ENCODE results near the gene PRDM16.

PRDM16 gene

DNA sequence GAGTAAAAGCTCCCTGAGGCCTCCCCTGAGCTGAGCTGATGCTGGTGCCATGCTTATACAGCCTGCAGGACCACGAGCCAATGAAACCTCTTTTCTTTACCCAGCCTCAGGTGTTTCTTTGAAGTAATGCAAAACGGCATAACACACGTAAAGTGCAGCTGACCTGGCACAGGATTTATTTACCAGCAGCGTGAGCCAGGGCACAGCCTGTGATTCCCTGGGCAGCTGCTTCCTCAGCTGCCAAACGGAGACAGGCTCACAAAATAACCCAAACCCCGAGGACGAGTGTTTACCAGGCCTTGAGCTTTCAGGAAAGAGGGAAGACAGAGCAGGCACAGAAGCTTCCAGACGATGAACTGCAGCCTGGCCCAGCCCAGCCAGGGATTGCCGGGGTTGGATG, 264.9 kb downstream of the PRDM16 start:
- DNase-seq: no peak

DNA sequence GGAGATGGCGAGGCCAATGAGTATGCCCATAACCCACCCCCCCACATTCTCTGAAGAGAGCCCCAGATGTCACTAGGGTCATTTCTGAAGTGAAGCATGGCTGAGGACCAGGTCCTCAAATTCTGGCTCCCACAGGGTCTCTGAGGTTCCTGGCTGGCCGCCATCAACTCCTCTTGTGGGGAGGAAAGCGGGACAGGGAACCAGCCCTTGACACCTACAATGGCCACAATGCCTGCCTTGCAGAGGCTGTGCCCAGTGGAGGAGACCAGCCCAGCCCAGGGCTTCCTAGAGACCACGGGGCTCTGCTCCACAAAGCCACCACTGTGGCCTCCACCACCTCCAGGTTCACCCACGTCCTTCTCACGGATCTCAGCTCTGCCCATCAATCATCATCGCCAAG, 265.4 kb downstream of the PRDM16 start:
- no peak for DNase-seq

DNA sequence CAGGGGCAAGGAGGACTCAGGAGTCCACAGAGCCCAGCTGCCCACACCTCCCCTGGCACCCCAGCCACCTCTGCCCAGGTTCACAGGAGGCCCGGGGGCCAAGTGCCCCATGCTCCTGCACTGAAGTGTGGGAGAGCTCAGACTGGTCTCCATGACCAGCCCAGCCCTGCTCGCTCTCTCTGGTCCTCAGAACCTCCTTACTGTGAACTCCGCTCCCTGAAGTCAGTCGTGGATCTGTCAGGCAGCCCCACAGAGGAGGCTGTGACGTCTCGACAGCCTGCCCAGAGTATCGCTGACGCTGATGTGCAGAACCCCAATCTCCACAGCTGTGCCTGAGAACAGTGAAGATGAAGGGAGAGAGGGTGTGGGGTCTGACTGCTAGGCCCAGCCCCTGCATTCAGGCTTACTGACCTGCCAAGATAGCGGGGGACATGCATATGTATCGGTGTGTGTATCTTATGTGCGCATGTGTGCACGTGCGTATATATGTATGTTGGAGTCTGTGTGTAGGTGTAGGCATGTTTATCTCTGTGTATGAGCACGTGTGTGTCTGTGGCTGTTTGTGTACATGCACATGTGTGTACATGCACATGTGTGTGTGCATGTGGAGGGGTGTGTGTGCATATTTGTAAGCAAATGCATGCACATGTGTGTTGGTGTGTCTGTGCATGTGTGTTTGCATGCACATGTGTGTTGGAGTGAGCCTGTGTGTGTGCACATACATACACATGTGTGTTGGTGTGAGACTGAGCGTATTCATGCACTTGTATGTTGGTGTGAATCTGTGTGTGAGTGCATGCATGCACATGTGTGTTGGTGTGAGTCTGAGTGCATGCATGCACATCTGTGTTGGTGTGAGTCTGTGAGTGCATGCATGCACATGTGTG, 267.0 kb downstream of the PRDM16 start:
- no peak for DNase-seq

DNA sequence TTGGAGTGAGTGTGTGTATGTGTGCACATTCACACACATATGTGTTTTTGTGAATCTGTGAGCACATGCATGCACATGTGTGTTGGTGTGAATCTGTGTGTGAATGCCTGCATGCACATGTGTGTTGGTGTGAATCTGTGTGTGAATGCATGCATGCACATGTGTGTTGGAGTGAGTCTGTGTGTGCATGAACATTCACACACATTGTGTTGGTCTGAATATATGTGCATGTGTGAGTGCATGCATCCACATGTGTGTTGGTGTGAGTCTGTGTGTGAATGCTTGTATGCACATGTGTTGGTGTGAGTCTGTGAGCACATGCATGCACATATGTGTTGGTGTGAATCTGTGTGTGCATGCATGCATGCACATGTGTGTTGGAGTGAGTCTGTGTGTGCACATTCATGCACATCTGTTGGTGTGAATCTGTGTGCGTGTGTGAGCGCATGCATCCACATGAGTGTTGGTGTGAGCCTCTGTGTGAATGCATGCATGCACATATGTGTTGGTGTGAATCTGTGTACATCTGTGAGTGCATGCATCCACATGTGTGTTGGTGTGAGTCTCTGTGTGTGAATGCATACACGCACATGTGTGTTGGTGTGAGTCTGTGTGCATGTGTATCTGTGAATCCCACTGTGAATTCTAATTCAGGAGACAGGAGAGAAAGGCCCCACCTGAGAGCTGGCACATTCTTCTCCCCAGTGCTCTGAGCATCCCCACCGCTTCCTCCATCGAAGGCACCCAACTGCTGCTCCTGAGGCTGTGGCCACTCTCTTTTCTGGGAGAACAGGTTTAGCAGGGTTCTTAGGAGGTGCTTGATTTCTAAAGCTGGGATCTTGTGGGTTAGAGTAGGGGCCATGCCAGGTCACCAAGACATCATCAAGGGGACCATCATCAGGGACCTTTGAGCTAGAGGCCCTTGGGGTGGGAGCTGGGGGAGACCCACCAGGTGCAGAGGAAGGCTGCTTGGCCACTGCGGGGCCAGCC, 267.9 kb downstream of the PRDM16 start:
- no peak for DNase-seq

DNA sequence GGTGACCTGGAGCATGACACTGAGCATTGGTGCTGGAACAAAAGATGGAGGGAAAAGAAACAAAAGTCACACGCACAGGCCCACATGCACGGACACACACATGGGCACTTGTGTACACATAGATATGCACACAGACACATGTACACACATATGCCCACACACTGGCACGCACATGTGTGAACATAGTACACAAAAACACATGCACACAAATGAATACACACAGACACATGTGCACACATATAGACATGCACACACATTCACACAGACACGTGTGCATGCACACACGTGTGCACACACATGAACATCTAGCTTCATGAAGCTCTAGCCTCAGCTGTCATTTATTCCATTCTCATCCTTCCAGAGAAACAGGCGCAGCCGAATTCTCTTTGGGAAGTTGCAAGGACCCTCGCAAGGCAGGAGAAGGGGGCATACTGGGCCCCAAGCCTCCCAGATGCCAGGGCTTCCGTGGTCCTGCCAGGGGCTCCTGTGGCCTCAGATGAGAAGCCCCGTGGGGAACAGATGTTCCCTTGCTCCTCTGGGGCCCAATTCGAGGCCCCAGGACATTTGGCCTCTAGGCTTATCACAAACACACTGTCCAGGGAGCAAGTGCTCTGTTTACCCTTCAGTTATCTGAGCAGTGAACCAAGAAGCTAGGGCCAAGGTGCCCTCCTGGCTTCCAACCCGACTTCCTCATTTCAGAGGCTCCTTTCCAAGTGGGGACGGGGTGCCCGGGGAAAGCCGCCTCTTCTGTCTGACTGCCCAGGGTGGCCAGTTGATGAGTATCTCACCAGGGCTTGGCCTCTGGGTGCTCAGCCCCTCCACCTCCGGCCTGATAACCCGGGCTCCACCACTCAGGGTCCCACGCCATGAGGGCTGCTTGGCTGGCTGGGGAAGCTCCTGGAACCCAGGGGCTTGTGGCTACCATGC, 269.1 kb downstream of the PRDM16 start:
- no peak for DNase-seq

DNA sequence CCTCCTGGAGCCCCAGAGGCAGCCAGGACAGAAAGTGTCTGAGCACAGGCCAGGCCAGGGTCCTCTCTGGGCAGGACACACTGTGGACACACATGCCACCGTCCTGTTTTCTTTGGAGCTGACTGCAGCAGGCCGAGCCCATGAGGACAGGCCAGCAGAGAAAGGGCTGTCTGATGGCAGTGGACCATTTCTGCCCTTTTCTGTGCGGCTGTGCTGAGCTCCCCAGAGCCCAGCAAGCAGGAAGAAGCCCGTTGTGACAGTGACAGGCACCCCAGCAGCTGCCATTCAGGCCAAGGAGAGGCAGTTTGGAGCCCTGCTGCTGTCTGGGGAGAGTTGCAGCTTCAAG, 269.7 kb downstream of the PRDM16 start:
- no peak for DNase-seq

DNA sequence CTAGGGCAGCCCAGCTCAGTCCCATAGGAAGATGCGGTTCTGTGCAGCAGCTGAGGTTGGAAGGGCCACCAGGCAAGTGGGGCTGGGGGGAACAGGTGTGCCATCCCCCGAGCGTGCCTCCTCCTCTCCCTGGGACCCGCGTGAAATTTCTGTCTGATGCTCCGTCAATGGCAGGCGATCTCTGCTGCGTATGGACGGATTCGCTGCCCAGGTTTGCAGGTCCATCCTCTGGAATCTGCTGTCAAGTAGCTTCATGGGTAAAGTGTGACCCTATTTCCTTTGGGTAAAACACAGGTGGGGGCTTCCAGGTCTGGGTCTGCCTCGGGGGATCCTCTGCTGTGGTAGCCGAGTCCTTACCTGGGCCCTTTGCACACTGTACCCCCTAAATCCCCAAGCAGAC, 270.9 kb downstream of the PRDM16 start:
- DNase-seq: no peak

DNA sequence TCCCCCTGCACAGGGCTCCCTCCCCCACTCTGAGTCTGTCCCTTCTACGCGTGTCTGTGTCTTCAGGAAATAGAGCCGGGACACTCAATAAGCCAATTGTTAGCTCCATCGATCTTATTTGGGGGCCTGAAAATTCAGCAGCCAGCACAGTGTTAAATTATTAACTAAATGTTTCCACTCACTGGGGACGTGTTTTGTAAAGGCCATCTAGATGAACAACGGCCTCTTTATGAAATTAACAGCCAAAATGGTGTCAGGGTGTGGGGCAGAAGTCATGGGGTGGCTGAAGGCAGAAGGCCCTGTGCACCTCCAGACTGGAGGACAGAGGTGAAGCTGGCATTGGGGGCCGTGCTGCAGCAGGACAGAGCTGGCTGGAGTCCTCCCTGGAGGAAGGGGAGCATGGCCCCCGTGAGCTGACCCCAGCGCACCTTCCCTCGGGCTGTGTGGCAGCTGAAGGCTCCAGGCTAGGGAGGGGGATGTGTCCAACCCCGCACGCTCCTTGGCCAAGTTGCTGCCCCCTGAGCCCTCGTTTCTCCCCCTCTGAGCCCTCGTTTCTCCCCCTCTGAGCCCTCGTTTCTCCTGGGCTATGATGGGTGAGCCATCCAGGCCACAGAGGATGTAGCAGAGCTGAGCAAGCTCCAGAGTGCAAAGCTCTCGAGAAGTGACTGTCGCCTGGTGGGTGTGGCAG, 271.7 kb downstream of the PRDM16 start:
- no peak for DNase-seq

DNA sequence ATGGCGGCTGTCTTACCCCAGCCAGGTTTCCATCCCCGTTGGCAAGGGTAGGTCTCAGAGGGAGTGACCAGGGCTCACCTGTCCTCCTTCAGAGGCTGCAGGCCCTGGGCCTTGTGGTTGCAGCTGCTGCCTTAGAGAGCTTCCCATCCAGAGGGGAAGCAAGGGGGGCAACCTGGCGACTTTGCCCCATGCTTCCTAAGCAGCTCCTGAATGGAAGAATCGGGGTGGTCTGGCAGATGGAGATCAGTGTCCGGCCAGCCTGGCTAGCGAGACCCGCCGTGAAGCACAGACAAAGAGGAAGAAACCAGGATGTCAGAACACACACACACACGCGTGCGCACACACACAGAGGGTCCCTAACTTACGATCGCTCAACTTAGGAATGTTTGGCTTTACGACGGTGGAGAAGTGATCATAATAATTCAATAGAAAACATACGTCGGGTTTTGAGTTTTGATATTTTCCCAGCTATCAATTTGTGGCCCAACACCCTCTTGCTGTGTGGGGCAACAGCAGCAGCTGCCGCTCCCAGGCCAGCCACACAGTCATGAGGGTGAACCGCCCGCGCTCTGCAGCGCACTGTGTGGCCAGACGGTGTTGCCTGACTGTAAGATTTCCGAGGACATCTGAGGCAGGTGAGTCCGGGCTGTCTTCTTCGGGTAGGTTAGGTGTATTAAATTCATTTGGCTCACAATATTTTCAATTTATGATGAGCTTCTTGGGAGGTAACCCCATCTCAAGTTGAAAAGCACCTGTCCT, 272.4 kb downstream of the PRDM16 start:
- DNase-seq: no peak

DNA sequence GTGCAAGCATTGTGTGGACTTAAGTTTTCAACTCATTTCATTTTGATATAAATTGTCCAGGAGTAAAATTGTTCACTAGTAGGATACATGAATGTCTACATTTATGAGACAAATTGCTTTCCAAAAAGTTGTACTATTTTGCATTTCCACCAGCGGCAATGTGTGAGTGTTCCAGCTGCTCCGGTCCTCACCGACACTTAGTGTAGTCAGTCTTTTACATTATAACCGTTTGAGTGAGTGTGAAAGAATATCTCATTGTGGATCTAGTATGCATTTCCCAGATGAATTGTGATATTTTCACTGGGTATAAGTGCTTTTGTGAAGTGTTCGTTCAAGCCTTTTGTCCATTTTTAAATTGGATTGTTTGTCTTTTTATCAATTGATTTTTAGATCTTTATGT, 274.0 kb downstream of the PRDM16 start:
- no peak for DNase-seq

DNA sequence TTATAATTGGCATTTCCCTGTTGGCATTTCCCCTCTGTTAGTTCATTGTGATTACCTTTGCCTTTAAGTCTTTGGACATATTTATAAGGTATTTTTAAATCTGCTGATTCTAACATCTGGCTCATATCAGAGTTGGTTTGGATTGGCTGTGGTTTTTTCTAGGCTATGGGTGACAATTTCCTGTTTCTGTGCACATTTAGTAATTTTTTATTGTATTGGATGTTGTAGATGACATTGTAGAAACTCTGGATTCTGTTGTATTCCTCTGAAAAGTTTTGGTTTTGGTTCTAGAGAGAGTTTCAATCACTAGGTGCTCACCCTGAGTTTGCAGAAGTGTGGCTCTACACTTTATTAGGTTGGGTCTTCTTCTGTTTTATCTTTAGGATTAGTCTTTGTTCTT, 275.4 kb downstream of the PRDM16 start:
- no peak for DNase-seq

DNA sequence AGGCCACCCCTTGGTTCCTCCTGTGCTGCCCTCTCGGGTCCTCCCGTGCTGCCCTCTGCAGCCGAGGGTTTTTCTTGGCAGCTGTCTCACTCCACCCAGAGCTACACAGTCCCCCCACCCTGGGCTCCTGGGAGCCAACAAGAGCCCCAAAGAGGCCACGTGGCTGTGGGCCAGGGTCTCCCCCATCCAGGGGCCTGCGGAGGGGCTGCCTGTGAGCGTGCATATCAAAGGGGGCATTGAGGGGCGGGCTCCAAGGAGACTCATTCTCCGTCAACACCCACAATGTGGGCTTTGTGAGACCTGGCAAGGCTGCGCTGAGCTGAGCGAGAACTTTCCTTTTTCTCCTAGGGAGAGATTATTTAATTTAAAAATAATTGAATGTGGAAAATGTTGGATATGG, 276.8 kb downstream of the PRDM16 start:
- no peak for DNase-seq

DNA sequence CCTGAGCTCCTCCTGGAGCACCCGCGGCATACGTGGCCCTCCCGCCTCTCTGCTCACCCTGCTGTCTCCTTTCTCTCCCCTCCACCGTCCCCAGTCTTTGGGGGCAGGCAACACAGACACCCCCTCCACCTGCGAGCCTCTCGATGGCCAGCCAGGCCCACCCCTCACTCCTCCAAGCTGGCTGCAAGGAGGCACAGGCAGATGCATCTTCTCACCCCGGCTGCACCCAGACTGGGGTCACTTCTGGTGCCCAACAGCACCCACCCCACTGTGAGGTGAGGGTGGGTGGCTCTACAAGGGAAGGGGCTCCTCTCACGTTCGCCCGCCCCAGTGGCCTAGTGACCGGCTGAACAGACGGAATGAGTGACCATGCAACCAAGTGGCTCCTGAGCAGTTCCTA, 277.5 kb downstream of the PRDM16 start:
- DNase-seq: no peak

DNA sequence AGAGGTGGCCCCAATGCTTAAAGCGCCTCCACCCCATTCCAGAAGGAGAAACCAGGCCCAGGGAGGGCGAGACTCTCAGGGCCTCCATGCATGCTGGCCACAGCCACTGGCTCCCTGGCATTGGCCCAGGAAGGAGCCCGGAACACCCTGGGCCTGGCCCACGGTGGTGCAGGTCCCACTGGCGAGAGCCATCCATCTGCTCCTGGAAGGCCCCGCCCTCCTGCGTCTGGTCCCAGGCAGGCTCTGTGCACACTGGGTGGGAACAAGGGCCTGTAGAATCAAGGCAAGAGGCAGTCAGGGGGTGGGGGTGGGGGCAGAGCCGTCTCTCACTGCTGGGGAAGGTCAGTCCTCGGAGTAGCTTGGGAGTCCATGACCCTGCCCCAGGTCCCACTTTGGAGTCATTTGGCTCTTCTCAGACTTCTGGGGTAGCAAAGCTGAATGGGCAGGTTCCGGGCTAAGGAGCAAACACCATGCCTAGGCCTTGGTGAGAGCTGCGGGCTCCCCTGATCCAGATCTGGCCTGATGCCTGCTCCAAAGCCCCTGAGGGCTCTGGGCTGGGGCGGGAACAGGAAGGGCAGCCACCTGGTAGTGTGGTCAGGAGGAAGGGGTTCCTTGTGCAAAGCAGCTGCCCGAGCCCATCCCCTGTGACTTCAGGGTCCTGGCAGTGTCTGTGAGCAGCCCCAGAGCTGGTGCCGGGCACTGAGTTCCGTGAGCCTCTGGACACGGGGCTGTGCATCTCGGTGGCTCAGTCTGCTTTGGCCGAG, 278.4 kb downstream of the PRDM16 start:
- no peak for DNase-seq

DNA sequence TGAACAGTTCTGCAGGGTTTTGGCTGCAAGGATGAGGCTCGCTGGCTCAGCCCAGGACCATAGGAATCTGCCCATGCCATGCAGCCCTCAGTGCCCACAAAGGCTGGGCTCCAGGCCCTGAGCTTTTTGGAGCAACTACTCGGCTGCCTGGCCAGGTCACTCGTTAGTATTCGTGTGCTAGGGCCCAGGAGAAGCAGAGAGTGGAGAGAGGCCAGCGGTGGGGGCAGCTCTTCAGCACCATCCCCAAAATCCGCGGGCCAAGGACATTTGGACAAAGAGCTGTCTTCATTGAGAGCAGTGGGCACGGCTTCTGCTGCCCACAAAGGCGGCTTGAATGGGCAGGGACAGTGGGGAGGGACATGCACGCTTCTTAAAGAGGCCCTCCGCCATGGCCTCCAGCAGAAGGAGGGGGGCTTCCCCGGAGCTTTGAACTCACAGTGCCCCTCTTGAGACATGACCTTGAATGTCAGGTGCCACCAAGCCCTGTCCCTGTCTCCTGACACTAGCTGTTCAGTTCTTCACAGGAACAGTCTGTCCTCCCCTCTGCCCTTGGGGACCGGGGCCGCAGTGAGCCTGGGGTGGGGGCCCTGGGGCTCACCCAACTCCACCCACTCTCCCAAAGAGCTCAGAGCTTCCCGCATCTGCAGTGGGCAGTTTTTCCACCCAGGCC, 279.3 kb downstream of the PRDM16 start:
- no peak for DNase-seq

DNA sequence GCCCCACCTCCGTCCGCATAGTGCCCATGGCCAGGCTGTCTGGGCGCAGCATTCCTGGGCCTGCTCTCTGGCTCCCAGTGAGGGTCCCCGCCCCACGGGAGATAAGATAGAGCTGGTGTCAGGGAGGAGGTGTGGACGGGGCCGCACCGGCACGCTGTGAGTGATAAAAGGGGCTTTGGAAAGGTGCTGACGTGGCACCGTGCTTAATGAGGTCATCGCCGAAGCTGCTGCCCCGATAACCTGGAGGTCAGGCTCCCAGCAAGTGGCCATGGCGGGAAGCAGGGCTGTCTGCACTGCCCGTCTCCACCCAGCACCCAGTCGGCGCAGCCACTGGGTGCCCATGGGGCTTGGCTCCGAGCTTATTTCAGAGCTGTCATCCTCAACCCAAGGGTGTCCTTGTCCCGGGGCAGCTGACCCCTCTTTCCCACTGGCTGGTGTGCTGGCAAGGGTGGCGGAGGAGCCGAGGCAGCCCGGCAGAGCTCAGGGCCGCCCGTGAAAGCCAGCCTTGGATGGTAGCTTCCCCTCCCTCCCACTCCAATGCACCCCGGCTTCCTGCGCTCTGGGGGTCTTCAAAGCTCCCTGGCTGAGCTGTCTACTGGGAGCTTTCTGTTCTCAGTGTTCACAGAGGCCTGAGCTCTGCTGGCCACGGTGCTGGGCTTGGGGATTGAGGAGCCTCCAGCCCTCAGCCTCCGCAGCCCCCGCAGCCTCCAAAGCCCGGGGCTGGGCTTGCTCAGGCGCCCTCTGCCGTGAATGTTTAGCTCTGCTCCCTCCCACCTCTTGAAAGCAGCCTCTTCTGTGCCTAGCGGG, 280.4 kb downstream of the PRDM16 start:
- no peak for DNase-seq

DNA sequence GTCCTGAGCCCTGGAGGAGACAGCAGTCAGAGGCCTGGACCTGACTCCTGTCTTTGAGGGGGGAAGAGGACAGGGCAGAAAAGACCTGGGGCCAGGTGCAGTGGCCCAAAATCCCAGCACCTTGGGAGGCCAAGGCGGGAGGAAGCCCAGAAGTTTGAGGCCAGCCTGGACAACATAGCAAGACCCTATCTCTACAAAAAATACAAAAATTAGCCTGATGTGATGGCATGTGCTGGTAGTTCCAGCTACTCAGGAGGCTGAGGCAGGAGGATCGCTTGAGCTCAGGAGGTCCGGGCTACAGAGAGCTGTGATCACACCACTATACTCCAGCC, 280.9 kb downstream of the PRDM16 start:
- no peak for DNase-seq

DNA sequence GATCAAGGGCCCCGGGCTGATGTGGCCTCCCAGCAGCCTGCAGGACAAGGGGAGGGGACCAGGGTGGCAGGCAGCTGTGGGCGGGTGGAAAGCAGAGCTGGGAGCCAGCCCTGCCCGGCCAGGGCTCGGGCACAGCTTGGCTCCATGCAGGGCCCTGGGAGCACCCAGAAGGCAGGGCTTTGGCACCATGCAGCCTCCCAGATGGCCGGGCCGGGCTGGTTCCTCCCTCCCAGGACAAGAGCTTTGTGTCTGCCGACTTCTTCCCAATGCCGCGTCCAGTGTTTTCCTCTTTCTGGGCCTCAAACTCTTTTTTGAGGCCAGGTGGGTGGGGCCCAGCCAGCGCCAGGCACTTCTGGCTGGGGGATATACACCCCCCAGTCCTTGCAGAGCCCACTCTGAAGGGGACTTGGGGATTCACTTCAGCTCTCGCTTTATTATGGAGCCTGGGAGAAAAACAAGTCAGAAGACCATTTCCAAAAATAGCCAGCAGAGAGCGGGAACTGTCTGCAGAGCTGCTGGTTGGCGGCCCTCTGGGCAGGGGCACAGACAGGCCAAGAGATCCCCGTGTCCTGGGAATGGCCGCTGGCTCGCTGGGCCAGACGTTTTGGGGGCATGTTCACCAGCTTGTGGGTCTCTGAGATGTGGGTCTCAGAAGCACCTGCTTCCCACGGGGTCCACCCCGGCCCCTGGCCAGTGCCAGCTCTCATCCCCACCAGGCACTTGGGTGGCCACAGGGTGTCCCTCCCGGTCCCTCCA, 281.7 kb downstream of the PRDM16 start:
- DNase-seq: no peak
